ENCODE data around the gene EAF2. TPM values are rescaled to one million over a fixed set of nuclear protein-coding genes. Genes with fewer than 3 reads are reported as not detected.

The EAF2 gene
- total and polyA plus RNA-seq, 2 donors (not counting 3 experiments of a cell fraction or from before 2014, with no cell fraction given): 0.63 to 1.5 TPM

GRCh38 chr3:121863801-121864200, 28.8 kb downstream of the EAF2 start:
- DNase-seq (ENCODE audit: low read depth, low spot score): no peak
- intact Hi-C loops (cut with micrococcal nuclease) (no loop called here), dilution Hi-C loops (cut with MboI; ENCODE audit: extremely low pct_ligation_motif_present, low sequenced_read_pairs) (no loop called here)
- Histone ChIP-seq H3K4me3 (replicated peaks in 1 of 3; ENCODE audit: insufficient read depth in 1 of 3, low read depth in 1 of 3, low read length in 3 of 3) (no peak overlapping the region), H3K9me1 (replicated peaks; ENCODE audit: control insufficient read depth, extremely low read depth, insufficient read depth, low read length) (no peaks in the 10 kb centered on the region), H3K4me1 (ENCODE audit: control insufficient read depth, extremely low read depth, insufficient read depth, low read length) (no peaks in the 10 kb centered on the region), H3K36me3 (ENCODE audit: control insufficient read depth in 2 of 2, extremely low read depth in 1 of 2, insufficient read depth in 2 of 2, low read length in 2 of 2) (no peaks in the 10 kb centered on the region), H3K27ac (ENCODE audit: insufficient read depth, low read depth, low read length) (no peak overlapping the region), H3K27me3 (ENCODE audit: control insufficient read depth in 2 of 2, insufficient read depth in 2 of 2, low read length in 2 of 2) (no peaks in the 10 kb centered on the region), H3K9ac (replicated peaks; ENCODE audit: extremely low read depth, insufficient read depth, low read length) (no peak overlapping the region), H4K20me1 (replicated peaks; ENCODE audit: control insufficient read depth, extremely low read depth, insufficient read depth, low read length) (no peaks in the 10 kb centered on the region), H3K4me2 (ENCODE audit: insufficient read depth, low read length) (no peak overlapping the region), H3K79me2 (ENCODE audit: control insufficient read depth, insufficient read depth, low read length) (no peaks in the 10 kb centered on the region), H2AFZ (ENCODE audit: low read depth, low read length) (no peak overlapping the region), H3K9me3 (replicated peaks; ENCODE audit: control insufficient read depth, insufficient read depth, low read length) (no peaks in the 10 kb centered on the region)
- CTCF ChIA-PET: no interaction called here
- POLR2A ChIA-PET: no interaction called here
- TF ChIP-seq POLR2A (IDR thresholded peaks at IDR 0.05; ENCODE audit: low read depth, low read length) (no peak), FOS (IDR thresholded peaks at IDR 0.05; ENCODE audit: borderline replicate concordance, insufficient read depth, low read length) (no peak), JUN (IDR thresholded peaks at IDR 0.05; ENCODE audit: borderline replicate concordance, insufficient read depth, insufficient read length, low read depth) (no peak), MAX (IDR thresholded peaks at IDR 0.05; ENCODE audit: insufficient read depth, insufficient read length) (no peak), GATA2 (IDR thresholded peaks at IDR 0.05; ENCODE audit: insufficient read depth, insufficient read length, low read depth, low read length) (no peak), MYC (IDR thresholded peaks at IDR 0.05; ENCODE audit: low read depth, low read length) (no peak), EZH2 (IDR thresholded peaks at IDR 0.05; ENCODE audit: borderline replicate concordance, low read depth, low read length, severe bottlenecking) (no peak), POLR2AphosphoS5 (IDR thresholded peaks at IDR 0.05; ENCODE audit: insufficient read depth, low read depth, low read length) (no peak)
- TF ChIP-seq, protein P1, sequence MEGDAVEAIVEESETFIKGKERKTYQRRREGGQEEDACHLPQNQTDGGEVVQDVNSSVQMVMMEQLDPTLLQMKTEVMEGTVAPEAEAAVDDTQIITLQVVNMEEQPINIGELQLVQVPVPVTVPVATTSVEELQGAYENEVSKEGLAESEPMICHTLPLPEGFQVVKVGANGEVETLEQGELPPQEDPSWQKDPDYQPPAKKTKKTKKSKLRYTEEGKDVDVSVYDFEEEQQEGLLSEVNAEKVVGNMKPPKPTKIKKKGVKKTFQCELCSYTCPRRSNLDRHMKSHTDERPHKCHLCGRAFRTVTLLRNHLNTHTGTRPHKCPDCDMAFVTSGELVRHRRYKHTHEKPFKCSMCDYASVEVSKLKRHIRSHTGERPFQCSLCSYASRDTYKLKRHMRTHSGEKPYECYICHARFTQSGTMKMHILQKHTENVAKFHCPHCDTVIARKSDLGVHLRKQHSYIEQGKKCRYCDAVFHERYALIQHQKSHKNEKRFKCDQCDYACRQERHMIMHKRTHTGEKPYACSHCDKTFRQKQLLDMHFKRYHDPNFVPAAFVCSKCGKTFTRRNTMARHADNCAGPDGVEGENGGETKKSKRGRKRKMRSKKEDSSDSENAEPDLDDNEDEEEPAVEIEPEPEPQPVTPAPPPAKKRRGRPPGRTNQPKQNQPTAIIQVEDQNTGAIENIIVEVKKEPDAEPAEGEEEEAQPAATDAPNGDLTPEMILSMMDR (IDR thresholded peaks at IDR 0.05; ENCODE audit: extremely low read depth in 1 of 2, insufficient read depth in 1 of 2, low read depth in 1 of 2, low read length in 2 of 2): no peak
- no peak for FAIRE-seq
- BruUV-seq (replicated peaks): no TSS peak
